GM21526 (cell line): Measurements from ENCODE around the gene LAD1.

Experiments used
- ATAC-seq: cut with Tn5 transposase; IDR thresholded peaks from one replicate; pipeline ENCODE4 v1.9.1; 2021; ENCODE audit warnings: moderate library complexity; ENCODE audit not compliant: unreplicated experiment, low FRiP score

LAD1 gene

DNA sequence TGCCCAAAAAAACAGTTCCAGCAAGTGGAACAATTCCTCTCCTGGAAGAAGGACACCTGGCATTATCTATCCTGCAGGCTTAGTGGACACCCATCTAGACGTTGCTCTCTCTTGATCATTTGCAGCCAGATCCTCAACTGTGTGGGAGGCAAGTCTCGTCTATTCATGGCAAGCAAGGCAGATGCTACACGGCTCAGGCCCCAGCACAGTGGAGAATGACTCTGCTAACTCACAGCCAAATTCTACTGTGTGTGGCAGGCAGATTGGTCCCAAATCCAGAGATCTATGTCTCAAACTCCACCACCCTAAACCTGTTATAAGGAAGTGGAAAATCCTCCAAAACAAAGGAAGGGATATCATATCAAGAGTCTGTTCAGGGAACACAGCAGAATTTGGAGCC lies 28.6 kb downstream of the LAD1 start:
- no peak for ATAC-seq

DNA sequence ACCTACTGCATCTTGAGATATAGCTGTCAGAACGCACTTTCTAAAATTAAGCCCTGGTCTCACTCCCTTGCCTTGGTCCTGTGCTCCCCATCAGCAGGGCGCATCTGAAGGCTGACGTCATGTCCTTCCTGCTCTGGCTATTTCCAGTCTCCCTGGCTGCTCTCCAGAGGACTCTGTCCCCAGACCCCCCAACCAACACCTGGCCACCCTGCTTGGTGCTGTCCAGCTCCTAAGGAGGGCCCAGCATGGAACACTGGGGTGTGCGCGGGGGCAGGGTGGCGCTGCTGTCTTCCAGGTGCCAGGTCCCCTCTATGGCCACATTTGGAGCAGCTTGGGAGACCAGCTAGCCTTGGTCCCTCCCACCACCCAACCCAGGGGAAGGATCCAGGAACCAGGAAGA lies 29.9 kb downstream of the LAD1 start:
- no peak for ATAC-seq

DNA sequence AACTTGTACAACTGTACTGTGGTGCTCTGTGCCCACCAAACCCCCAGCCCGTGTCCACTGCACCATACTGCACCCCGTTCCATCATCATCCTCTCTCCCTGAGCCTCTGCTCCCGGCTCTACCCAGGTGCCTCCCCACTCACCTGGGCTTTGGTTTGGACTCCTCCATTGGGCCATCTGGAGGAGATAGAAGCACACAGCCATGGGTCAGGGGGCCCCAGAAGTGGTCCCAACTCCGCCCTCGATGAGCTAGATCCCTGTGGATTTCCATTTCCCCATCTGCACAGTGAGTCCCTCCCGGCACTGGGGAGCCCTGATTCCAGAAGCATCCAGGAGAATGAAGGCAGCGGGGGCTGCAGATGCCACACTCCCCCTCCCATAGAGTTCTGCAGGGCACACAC lies 32.4 kb downstream of the LAD1 start:
- ATAC-seq: no peak

DNA sequence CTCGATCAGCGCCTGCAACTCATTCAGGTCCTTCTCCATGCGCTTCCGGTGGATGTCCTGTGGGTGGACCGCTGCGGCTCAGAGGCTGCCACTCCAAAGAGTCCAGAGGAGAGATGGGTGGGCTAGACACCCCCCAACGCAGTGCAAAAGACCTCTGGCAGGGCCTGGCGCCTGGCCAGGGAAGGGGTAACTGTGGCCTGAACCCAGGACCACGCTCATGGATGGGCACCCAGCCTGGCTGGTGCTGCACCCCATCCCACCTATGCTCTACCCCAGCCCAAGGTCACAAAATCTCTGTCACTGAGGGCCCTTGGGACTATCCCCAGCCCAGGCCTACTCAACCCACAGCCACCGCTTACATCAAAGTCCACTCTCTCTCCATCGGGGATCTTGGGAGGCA lies 33.9 kb downstream of the LAD1 start:
- no peak for ATAC-seq

DNA sequence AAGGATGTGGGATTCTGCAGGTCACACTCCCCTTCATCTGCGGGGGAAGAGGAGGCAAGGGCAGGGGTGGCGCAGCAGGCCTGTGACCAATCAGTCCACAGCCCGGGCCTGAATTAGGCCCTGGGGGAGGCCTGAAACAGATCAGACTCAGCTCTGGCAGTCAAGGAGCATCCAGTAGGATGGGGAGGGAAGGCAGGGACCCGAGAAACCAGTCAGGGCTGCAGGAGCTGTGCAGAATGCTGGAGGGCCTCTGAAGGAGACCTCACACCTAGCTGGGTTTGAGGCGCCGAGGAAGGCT lies 34.4 kb downstream of the LAD1 start:
- no peak for ATAC-seq

DNA sequence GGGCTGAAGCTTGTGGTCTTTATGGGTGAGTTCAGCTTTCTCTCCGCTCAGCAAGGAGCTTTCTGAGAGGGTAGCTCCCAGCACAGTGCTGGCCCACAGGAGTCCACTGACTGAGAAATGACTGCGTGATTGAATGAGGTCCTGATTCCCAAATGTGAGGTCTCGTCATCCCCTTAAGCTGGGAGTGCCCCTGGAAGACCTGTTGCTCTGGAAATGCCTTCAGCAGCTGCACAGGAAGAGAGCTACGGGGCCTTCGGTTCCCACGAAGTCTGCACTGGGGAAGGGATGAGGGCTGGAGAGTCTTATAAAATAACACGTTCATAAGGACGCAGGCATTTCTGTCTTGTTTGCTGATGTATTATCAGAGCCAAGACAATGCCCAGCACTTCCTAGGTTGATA lies 35.7 kb downstream of the LAD1 start:
- ATAC-seq: no peak

DNA sequence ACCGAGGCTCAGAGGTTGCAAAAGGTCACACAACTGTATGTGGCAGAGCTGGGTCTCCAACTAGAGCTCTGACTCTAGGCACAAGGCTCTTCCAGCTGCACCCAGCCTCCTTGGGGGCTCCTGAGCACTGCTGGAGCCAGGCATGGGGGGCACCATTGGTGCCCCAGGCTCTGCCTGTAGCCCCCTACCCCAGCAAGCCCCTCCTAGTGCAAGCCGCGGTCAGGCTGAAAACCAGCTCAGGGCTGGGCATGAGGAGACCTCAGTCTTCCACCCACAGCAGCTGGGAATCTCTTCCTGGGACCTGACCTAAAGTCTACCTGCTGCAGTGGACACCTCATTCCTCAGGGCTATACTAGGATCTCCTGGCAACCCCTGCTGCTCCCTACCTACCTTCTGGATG lies 36.2 kb downstream of the LAD1 start:
- no peak for ATAC-seq

DNA sequence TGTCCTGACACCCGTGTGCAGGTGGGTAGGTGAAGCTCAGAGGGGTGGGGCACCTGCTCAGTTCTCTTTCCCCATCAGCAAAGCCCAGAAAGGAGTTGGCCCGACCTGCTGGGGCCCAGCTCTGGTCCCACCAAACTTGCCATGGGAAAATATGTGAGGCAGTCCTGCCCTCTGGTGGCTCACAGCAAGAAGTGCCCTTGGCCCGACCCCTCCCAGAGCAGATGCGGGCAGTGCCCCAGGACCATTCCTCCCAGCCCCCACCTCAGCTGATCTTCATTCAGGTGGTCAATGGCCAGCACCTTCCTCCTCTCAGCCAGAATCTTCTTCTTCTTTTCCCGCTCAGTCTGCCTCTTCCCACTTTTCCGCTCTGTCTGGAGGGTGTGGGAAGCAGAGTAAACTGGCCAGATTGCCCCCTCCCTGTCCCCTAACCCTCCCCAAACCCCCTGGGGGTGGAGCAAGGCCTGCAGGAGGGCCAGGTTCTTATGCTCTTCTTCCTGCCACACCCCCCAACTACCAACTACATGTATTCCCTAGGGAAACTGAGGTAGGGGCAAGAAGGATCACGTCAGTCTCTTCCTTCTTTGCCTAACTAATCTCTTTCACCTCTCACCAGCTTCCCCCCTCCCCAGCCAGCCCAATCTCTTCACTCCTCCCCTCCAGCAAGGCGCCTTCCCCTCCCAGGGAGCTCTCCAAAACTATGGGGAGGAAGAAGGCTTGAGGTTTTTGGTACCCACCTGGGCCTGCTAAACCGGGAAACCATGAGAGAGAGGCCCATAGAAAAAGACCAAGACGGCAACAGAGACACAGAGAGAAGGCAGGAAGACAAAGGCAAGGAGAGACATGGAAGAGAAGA lies 37.2 kb downstream of the LAD1 start:
- ATAC-seq: no peak

DNA sequence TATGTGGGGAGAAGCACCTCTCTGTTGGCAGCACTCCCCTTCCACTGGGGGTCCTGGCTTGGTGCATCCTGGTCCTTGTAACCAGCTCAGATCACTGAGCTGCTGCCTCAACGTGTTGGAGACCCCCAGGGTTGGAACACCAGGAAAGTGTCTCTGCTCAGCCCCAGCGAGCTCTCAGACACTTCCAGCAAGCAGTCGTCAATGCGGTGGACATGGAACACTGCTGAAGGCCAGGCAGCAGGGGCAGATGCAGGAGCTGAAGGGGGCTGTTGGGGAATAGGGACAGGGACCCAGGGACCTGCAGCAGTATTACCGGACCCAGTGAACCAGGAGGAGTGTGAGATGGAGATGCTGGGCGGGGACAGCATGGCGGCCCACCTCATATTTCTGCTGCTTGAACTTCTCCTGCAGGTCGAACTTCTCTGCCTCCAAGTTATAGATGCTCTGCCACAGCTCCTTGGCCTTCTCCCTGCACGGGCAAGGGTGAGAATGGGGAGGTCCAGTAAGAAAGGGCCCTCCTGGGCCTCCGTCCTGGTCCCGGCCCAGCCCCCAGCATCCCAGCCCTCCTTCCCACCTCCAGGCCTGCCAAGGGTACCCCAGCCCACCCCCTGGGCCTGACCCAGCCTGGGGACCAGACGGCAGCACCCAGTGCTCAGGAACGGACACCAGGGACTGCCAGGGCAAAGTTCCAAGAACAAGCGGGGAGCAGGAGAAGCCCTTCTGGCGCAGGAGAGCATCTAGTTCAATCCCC lies 38.0 kb downstream of the LAD1 start:
- ATAC-seq: no peak

DNA sequence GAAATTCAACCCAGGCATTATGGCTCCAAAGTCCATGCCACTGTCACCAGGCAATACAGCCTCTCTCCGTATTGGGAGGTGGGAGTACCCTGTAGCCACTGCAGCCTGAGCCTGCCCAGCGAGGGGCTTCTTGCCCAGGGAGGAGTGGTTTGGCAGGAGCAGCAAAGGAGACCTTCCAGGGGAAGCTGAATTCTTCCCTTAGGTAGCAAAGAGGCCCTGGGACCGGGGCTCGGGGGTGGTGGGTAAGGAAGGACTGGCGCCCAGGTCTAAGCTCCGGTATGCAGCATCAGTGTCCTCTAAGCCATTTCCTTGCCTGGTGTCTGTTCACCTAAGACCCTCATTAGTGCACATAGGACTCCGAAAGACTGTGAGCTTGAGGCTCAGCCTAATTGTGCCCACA lies 38.6 kb downstream of the LAD1 start:
- no peak for ATAC-seq

DNA sequence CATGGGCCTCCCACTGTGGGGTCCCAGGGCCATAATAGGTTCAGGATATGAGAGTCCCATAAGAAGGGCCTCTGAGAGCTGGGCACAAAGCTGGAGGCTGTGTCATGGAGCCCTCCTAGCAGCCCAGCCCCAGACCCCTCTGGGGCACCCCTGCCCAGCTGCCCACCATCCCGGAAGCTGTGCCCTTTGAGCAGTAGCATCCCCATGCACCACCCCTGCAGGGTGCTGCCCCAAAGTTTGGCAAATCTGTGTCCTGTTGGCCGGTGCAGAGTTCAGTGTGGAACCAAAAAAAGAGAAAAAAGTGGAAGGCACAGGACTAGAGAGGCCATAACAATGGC lies 39.3 kb downstream of the LAD1 start:
- no peak for ATAC-seq

DNA sequence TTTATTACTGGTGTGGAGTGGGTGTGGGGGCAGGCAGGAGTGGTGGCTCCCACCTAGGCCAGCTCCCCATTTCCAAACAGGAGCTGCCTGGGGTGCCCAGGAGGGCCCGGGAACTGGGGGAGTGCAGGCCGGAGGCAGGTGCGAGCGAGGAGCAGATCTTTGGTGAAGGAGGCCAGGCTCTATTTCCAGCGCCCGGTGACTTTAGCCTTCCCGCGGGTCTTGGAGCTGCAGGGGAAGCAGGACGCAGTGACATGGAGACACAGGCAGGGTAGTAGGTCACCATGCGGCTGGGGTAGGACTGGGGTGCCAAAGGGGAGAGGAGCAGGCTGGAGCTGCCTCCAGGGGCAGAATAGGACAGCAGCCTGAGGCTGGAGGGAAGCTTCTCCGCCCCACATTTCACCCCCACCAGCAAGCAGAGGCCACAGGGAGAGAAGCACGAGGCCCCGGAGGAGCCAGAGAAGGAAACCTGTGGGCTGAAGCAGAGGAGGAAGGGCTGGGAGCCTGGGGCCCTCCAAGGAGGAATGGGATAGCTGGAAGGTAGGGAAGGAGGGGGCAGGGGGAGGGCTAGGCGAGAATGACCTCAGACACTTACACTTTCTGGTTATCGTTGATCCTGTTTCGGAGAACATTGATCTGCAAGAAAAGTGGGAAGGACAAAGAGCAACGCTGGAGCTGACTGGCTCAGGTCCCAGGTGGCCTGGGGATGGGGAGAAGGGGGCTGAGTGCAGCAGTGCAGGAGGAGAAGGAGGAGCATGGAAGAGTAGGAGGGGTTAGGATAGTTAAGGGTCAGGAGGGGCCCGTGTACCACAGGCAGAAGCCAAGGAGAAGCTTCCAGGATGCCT lies 39.9 kb downstream of the LAD1 start:
- ATAC-seq: no peak

DNA sequence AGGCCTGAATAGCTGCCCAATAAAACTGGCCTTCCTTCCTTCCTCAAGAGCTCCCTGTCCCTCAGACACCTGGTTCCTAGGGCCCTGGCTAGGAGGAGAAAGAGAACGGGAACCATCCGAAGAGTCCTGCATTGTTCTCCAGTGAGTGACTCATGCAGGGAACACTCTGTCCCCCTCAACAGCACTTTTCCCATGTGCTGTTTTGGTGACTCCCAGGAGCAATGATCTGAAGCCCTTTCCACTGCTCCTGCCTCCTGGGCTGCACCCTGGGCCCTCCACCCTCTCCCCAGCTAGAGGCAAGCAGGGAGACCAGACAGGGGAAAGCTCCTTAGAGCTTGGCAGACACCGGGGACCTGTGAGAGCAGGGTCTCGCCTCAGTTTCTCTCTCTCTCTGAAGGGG lies 40.5 kb downstream of the LAD1 start:
- no peak for ATAC-seq

DNA sequence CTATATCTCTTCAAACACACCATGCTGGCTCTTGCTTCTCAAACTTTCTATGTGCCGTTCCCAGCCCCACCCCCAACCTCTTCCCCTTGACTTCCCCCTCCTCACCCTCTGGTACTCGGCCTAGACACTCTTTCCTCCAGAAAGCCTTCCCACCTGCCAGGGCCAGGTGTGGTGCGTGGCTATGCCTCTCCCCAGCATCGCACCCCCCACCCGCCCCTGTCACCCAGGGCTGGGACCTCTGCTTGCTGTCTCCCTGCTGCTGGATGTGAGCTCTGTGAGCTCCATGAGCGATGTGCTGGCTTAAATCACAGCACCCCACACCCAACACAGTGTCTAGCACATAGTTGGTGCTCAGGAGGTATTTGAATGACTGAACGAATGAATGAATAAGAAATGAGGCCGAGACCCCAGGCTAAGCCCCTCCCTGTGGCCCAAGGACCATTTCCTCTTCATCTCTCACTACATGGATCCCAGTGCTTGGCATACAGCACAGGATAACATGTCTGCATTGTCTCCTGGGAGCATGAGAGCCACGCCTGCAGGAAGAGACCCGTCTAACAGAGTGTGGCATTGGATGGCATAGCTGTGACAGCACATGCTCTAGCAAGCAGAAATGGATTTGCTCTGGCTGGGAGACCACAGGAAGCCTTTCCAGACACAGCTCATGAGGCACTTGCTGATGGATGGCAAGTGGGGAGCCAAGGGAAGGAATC lies 41.3 kb downstream of the LAD1 start:
- ATAC-seq: no peak

DNA sequence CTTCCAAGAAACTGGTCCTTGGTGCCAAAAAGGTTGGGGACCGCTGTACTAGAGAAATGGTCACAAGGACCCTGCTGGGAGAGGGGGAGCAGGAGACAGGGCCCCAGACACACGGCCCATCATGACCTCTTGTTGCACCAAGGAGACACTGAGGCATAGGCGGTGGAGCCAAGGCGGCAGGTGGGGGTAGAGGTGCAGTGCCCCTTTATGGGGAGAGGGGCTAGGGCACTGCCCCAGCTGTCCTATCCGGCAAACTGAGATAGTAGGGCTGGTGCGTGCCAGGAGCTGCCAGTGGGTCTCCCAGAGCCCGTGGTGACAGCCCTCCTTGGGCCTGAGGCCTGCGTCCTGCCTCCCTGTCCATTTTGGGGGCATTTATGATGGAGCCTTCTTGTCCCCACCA lies 41.9 kb downstream of the LAD1 start:
- no peak for ATAC-seq

DNA sequence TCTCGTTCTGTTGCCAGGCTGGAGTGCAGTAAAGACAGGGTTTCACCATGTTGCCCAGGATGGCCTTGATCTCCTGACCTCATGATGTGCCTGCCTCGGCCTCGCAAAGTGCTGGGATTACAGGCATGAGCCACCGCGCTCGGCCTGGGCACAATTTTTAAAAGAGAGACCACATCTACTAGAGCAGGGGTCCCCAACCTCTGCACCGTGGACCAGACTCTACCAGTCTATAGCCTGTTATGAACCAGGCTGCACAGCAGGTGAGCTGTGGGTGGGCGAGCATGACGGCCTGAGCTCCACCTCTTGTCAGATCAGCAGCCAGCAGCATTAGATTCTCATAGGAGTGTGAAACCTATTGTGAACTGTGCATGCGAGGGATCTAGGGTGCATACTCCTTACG lies 42.4 kb downstream of the LAD1 start:
- no peak for ATAC-seq

DNA sequence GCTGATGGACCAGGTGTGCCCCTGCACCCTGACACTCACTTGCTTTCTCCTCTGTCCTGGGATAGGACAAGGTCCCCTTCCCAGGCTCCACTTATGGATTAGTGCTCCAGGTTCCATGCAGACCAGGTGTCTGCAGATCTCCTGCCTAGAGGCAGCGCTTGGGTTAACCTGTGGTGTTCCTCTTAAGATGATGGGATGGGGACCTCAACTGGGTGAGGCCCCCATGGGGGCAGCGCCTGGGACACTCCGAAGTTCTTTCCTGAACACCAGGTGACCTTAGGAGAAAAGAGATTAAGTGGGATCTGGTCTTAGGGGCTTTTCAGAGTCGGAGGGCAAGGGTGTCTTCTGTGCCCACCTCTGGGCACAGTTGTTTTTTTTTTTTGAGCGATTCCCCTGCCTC lies 42.9 kb downstream of the LAD1 start:
- ATAC-seq: no peak

DNA sequence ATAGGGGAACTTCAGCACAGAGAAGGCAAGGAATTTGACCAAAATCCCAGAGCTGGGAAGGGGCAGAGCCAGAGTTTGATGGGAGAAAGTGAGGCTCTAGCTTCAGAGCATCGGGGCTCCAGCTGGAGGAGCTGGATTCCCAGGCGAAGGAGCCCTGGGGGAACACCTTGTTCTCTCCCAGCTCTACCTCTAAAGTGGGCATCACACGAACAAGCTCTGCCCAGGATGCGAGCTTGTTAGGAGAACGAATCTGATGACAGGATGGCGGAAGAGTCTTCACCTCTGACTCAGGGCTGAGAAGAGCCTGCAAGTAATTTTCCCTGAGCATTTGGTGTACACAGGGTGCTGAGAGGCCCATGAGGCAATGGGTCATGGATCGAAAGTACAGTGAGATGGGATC lies 43.7 kb downstream of the LAD1 start:
- ATAC-seq: no peak

DNA sequence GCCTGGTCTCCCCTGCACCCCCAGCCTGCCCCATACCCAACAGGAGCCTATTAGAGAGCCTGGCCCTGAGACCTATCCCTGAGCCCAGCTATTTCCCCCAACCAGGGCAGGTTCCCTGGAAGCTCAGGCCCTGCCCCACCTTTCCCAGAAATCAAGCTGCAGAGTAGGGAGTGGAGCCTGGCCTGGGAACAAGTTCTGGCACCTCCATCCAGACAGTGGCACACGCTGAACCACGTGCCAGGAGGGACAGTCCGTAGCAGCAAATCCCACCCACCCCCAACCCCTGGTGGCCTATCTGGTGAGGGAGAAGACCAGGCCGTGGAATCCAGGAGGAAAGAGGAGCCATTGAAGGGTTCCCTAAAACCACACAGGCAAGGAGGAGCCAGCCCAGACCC lies 44.2 kb downstream of the LAD1 start:
- no peak for ATAC-seq

DNA sequence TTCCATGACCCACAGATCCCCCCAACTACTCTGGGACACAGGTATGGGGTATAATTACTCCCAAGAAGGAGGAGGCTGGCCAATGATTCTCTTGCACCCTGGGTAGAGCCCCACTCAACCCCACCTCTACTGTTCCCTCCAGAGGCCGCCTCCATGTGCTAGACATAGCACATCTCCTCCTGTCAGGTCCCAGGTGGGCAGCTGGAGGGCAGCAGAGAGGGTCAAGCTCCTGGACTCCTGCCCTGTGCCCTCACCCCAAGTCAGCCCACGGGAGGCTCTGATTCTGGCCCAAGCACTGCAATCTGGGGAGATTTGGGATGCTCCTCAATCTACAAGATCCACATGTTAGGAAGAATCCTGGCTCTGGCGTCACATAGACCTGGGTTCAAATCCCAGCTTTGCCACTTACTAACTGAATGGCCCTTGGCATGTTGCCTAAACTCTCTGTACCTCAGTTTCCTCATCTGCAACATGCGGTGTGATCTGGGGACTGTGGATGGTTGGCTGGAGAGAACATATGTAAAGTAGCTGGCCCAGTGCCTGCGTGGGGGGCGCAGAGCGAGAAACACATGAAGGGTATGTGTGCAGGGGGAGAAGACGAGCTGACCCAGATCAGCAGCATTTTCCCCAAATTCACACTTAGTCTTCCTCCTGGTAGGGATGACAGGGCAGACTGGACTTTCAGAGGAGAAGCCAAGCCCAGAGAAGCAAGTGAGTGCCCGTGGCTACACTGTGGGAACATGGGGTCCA lies 44.8 kb downstream of the LAD1 start:
- ATAC-seq: no peak
